GM12873 (cell line): Measurements from ENCODE around the gene CAMTA2.

Experiments used
- CTCF ChIP-seq: IDR thresholded peaks from 2 replicates; pipeline ENCODE4 v1.5.1; 2012; ENCODE audit warnings: low read depth, mild to moderate bottlenecking, moderate library complexity, low read length, control low read depth; ENCODE audit not compliant: insufficient read depth; ENCODE audit errors: missing control alignments

The CAMTA2 gene

DNA sequence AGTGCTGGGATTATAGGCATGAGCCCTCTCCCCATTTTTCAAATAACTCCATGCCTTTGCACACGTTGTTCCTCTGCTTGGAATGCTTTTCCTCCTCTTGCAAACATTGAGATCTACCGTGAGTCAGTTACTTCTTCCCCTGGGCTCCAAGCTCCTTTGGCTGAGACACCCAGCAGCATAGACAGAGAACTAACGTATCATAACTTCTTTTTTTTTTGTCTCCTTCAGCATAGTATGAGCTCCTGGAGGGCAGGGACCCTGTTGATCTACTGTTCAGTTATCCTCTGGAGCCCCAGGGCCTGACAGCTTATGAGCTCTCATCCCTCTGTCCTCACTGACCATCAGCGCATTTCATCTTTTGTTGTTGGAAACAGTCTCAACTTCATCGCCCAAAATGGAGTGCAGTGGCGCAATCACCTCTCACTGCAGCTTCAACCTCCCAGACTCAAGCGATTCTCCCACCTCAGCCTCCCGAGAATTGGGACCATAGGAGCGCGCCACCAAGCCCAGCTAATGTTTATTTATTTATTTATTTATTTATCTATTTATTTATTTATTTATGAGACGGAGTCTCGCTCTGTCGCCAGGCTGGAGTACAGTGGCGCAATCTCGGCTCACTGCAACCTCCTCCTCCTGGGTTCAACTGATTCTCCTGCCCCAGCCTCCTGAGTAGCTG is 22.0 kb downstream of the CAMTA2 start:
- TF ChIP-seq CTCF: no peak

GRCh38 chr17:4960279-4960922 is 27.1 kb downstream of the CAMTA2 start:
- no peak for TF ChIP-seq CTCF

GRCh38 chr17:4959261-4959965 is 28.1 kb downstream of the CAMTA2 start:
- TF ChIP-seq CTCF: no peak

GRCh38 chr17:4958102-4958501 is 29.4 kb downstream of the CAMTA2 start:
- TF ChIP-seq CTCF: no peak

GRCh38 chr17:4956493-4957061 is 30.9 kb downstream of the CAMTA2 start:
- TF ChIP-seq CTCF: peak; percentile 28

- no peak for TF ChIP-seq CTCF
These were observed 32.4 kb downstream of the CAMTA2 start for GRCh38 chr17:4955091-4955490.

DNA sequence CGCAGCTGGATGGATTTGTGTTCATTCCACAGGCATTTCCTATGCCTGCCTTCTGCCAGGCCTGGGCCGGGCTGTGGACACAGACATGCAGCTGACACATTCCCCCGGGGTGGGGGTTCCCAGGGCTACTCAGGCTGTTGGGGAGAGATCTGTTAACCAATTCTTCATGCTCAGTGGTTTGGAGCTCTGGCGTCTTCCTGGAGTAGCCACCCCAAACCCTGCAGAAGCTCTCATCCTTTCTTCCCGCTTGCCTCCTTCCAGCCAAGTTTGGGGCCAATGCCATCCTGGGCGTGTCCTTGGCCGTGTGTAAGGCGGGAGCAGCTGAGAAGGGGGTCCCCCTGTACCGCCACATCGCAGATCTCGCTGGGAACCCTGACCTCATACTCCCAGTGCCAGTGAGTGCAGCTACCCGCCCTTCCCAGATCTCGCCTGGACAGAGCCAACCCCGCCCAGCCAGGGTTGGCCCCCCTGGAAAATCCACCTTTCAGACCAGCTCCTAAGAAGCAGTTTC is 34.0 kb downstream of the CAMTA2 start:
- no peak for TF ChIP-seq CTCF
